WTC11 (cell line): ENCODE results near the gene C10orf71. TPM values are rescaled to one million over a fixed set of nuclear protein-coding genes. Genes with fewer than 3 reads are reported as not detected.
A peak's percentile ranks its signal among the peaks of the same experiment; 100 is the strongest.

Source experiments
- ATAC-seq: fragments of 200-7000 bp; cut with Tn5 transposase; 2 replicates; pipeline ENCODE4 v1.10.0; 2021; ENCODE audit warnings: mild to moderate bottlenecking, moderate library complexity
- CTCF ChIA-PET: fragments of 300-600 bp; sonication (Branson Sonifier 250); formaldehyde crosslinking; loops from one replicate; lab custom pipeline; 2021; ENCODE audit warnings: antibody characterized with exemption; lab: Charles Lee
- POLR2A ChIA-PET: fragments of 350-600 bp; sonication (Branson Sonifier 250); formaldehyde crosslinking; loops from one replicate; lab custom pipeline; 2021; ENCODE audit warnings: antibody characterized with exemption; lab: Charles Lee
- DNase-seq: peaks from one replicate; pipeline ENCODE4 v3.0.0; 2021; ENCODE audit warnings: low spot score
- H3K27ac Mint-ChIP-seq: 2 replicates; pipeline ENCODE4 v1.8.0; 2021; ENCODE audit warnings: mixed read lengths
- H3K27me3 Mint-ChIP-seq: 2 replicates; pipeline ENCODE4 v1.8.0; 2021; ENCODE audit warnings: low read depth, mild to moderate bottlenecking, moderate library complexity, mixed read lengths
- H3K36me3 Mint-ChIP-seq: 2 replicates; pipeline ENCODE4 v1.8.0; 2021; ENCODE audit warnings: mixed read lengths
- H3K4me1 Mint-ChIP-seq: 2 replicates; pipeline ENCODE4 v1.8.0; 2022; ENCODE audit warnings: mixed read lengths
- H3K4me3 Mint-ChIP-seq: 2 replicates; pipeline ENCODE4 v1.8.0; 2021; ENCODE audit warnings: mild to moderate bottlenecking, moderate library complexity, mixed read lengths
- H3K9me3 Mint-ChIP-seq: 2 replicates; pipeline ENCODE4 v1.8.0; 2021; ENCODE audit warnings: mixed read lengths
- AR ChIP-seq: fragments of 250-450 bp; sonication (Bioruptor Pico); IDR thresholded peaks from 2 replicates; pipeline ENCODE4 v1.9.0; 2021; ENCODE audit warnings: mild to moderate bottlenecking
- CBFB ChIP-seq: sonication (generic); formaldehyde crosslinking; IDR thresholded peaks from 2 replicates; pipeline ENCODE4 v1.8.1; 2022; ENCODE audit warnings: mild to moderate bottlenecking, low read depth, missing genetic modification reagents
- CDX4 ChIP-seq: fragments of 250-450 bp; sonication (Bioruptor Pico); IDR thresholded peaks from 2 replicates; pipeline ENCODE4 v1.9.0; 2021; ENCODE audit warnings: moderate library complexity, mild to moderate bottlenecking, inconsistent platforms, borderline replicate concordance
- CTCF ChIP-seq: fragments of 200-600 bp; IDR thresholded peaks from 2 replicates; pipeline ENCODE4 v1.8.0; 2022; ENCODE audit warnings: antibody characterized with exemption
- E2F1 ChIP-seq: sonication (generic); formaldehyde crosslinking; IDR thresholded peaks from 2 replicates; pipeline ENCODE4 v1.8.0; 2022; ENCODE audit warnings: mild to moderate bottlenecking, missing genetic modification reagents
- ESRRA ChIP-seq: sonication (generic); formaldehyde crosslinking; IDR thresholded peaks from 2 replicates; pipeline ENCODE4 v1.8.1; 2022; ENCODE audit warnings: mild to moderate bottlenecking, missing genetic modification reagents, borderline replicate concordance
- GTF2I ChIP-seq: fragments of 250-450 bp; sonication (Bioruptor Pico); conservative IDR thresholded peaks from 2 replicates; pipeline ENCODE4 v1.4.0; 2021; ENCODE audit warnings: mild to moderate bottlenecking
- HMGA2 ChIP-seq: fragments of 250-450 bp; sonication (Bioruptor Pico); IDR thresholded peaks from 2 replicates; pipeline ENCODE4 v1.4.0; 2021; ENCODE audit warnings: mild to moderate bottlenecking, moderate library complexity
- KAT7 ChIP-seq: sonication (generic); formaldehyde crosslinking; IDR thresholded peaks from 2 replicates; pipeline ENCODE4 v1.8.1; 2023; ENCODE audit warnings: missing genetic modification reagents, mild to moderate bottlenecking, borderline replicate concordance
- NFE2L1 ChIP-seq: sonication (generic); formaldehyde crosslinking; IDR thresholded peaks from 2 replicates; pipeline ENCODE4 v1.8.1; 2023; ENCODE audit warnings: missing genetic modification reagents
- PRRX2 ChIP-seq: fragments of 250-450 bp; sonication (Bioruptor Pico); IDR thresholded peaks from 2 replicates; pipeline ENCODE4 v1.8.0; 2021; ENCODE audit warnings: mild to moderate bottlenecking
- TP53 ChIP-seq: sonication (generic); formaldehyde crosslinking; IDR thresholded peaks from 2 replicates; pipeline ENCODE4 v1.8.1; 2023; ENCODE audit warnings: mild to moderate bottlenecking, missing genetic modification reagents
- USF1 ChIP-seq: sonication (generic); formaldehyde crosslinking; IDR thresholded peaks from 2 replicates; pipeline ENCODE4 v1.8.0; 2022; ENCODE audit warnings: mild to moderate bottlenecking, missing genetic modification reagents
- USF2 ChIP-seq: sonication (generic); formaldehyde crosslinking; IDR thresholded peaks from 2 replicates; pipeline ENCODE4 v1.8.1; 2023; ENCODE audit warnings: mild to moderate bottlenecking, missing genetic modification reagents, moderate library complexity
- ZNF232 ChIP-seq: sonication (generic); formaldehyde crosslinking; IDR thresholded peaks from 2 replicates; pipeline ENCODE4 v1.8.0; 2022; ENCODE audit warnings: mild to moderate bottlenecking, missing genetic modification reagents
- ZNF423 ChIP-seq: fragments of 250-450 bp; sonication (Bioruptor Pico); IDR thresholded peaks from 2 replicates; pipeline ENCODE4 v2.1.2; 2022; ENCODE audit warnings: mild to moderate bottlenecking, moderate library complexity
- ZNF532 ChIP-seq: fragments of 250-450 bp; sonication (Bioruptor Pico); IDR thresholded peaks from 2 replicates; pipeline ENCODE4 v1.9.0; 2021; ENCODE audit warnings: mild to moderate bottlenecking, borderline replicate concordance
- total RNA-seq: library from RNA; stranded (reverse); gene quantifications from 3 replicates; pipeline ENCODE4 v1.2.3, GENCODE V29; 2021
- TF ChIP-seq, protein P1 (sequence below): sonication (generic); formaldehyde crosslinking; IDR thresholded peaks from 2 replicates; pipeline ENCODE4 v1.8.1; 2023; ENCODE audit warnings: mild to moderate bottlenecking, missing genetic modification reagents, borderline replicate concordance

The C10orf71 gene
- total RNA-seq, 1 experiment from 2014 or later: not detected

- H3K27me3 Mint-ChIP-seq: no peaks in the 10 kb centered on the region
- no peaks in the 10 kb centered on the region for H3K4me1 Mint-ChIP-seq
- CTCF ChIA-PET: no interaction called here
- no peak overlapping the region for H3K27ac Mint-ChIP-seq
- peaks cover 14% of the 10 kb centered on the region for H3K9me3 Mint-ChIP-seq
- POLR2A ChIA-PET: no interaction called here
- DNase-seq: no peak
- no peak overlapping the region for H3K4me3 Mint-ChIP-seq
- no peaks in the 10 kb centered on the region for H3K36me3 Mint-ChIP-seq
- no peak for TF ChIP-seq GTF2I
- no peak for TF ChIP-seq ZNF532 (CRISPR knock-in tag)
- TF ChIP-seq CBFB (CRISPR knock-in tag): no peak
- TF ChIP-seq E2F1 (CRISPR knock-in tag): no peak
- peak; percentile 65 for TF ChIP-seq ZNF423
- no peak for TF ChIP-seq AR (CRISPR knock-in tag)
- TF ChIP-seq USF1: no peak
- TF ChIP-seq ZNF232 (CRISPR knock-in tag): no peak
- TF ChIP-seq, all 79 proteins: peak for 1
- peak; percentile 58 for ATAC-seq
Observed at GRCh38 chr10:49254556-49255318, 44.2 kb upstream of the C10orf71 start.

- Mint-ChIP-seq H3K4me1 (no peaks in the 10 kb centered on the region), H3K4me3 (no peak overlapping the region), H3K9me3 (peaks cover 14% of the 10 kb centered on the region), H3K27ac (no peak overlapping the region), H3K27me3 (no peaks in the 10 kb centered on the region), H3K36me3 (no peaks in the 10 kb centered on the region)
- ATAC-seq (no peak), DNase-seq (no peak)
- CTCF ChIA-PET: no interaction called here
- POLR2A ChIA-PET: no interaction called here
- TF ChIP-seq ESRRA (CRISPR knock-in tag): no peak
- no peak for TF ChIP-seq NFE2L1 (CRISPR knock-in tag)
- TF ChIP-seq CDX4 (CRISPR knock-in tag): no peak
- no peak for TF ChIP-seq HMGA2
- TF ChIP-seq, protein P1, sequence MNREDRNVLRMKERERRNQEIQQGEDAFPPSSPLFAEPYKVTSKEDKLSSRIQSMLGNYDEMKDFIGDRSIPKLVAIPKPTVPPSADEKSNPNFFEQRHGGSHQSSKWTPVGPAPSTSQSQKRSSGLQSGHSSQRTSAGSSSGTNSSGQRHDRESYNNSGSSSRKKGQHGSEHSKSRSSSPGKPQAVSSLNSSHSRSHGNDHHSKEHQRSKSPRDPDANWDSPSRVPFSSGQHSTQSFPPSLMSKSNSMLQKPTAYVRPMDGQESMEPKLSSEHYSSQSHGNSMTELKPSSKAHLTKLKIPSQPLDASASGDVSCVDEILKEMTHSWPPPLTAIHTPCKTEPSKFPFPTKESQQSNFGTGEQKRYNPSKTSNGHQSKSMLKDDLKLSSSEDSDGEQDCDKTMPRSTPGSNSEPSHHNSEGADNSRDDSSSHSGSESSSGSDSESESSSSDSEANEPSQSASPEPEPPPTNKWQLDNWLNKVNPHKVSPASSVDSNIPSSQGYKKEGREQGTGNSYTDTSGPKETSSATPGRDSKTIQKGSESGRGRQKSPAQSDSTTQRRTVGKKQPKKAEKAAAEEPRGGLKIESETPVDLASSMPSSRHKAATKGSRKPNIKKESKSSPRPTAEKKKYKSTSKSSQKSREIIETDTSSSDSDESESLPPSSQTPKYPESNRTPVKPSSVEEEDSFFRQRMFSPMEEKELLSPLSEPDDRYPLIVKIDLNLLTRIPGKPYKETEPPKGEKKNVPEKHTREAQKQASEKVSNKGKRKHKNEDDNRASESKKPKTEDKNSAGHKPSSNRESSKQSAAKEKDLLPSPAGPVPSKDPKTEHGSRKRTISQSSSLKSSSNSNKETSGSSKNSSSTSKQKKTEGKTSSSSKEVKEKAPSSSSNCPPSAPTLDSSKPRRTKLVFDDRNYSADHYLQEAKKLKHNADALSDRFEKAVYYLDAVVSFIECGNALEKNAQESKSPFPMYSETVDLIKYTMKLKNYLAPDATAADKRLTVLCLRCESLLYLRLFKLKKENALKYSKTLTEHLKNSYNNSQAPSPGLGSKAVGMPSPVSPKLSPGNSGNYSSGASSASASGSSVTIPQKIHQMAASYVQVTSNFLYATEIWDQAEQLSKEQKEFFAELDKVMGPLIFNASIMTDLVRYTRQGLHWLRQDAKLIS (CRISPR knock-in tag): no peak
- no peak for TF ChIP-seq PRRX2 (CRISPR knock-in tag)
- TF ChIP-seq USF2 (CRISPR knock-in tag): no peak
- TF ChIP-seq KAT7 (CRISPR knock-in tag): no peak
- TF ChIP-seq TP53 (CRISPR knock-in tag): no peak
- no peak for TF ChIP-seq CTCF
Observed at GRCh38 chr10:49255883-49256282, 43.1 kb upstream of the C10orf71 start.
